A673 (cell line): ENCODE data around the gene NAT14. TPM values are rescaled to one million over a fixed set of nuclear protein-coding genes. Genes with fewer than 3 reads are reported as not detected.

ENCODE experiments used
- Bru-seq: library from RNA; stranded (reverse); fragments of 400-500 nt; gene quantifications from one replicate; lab custom pipeline; 2021; lab: Mats Ljungman, UMichigan
- BruChase-seq, 2 experiments: library from RNA; stranded (reverse); fragments of 400-500 nt; gene quantifications; one replicate each; lab custom pipeline; 2021; lab: Mats Ljungman, UMichigan
- BruUV-seq: library from RNA; stranded (reverse); fragments of 400-500 nt; replicated peaks from 2 replicates; lab custom pipeline; 2021; lab: Mats Ljungman, UMichigan
- CTCF ChIA-PET: fragments of 300-600 bp; sonication (Branson Sonifier 250); formaldehyde crosslinking; loops from one replicate; lab custom pipeline; 2022; ENCODE audit warnings: antibody characterized with exemption; lab: Charles Lee
- POLR2A ChIA-PET: fragments of 300-600 bp; sonication (Branson Sonifier 250); formaldehyde crosslinking; loops from one replicate; lab custom pipeline; 2022; ENCODE audit warnings: antibody characterized with exemption; ENCODE audit not compliant: low non-redundant PET; lab: Charles Lee
- DNase-seq: peaks from one replicate; pipeline ENCODE4 v3.0.0-alpha.2; 2015; ENCODE audit warnings: low spot score
- H3K27ac ChIP-seq: fragments of 200-600 bp; sonication (generic); 2 replicates; pipeline ENCODE4 v1.5.1; 2016; ENCODE audit warnings: mixed run types, low read depth, mild to moderate bottlenecking, mixed read lengths, antibody characterized with exemption, low read length; ENCODE audit not compliant: poor library complexity, severe bottlenecking
- H3K27me3 ChIP-seq: fragments of 200-600 bp; sonication (generic); replicated peaks from 2 replicates; pipeline ENCODE4 v1.6.1; 2017; ENCODE audit warnings: mixed run types, low read depth, mild to moderate bottlenecking, mixed read lengths, antibody characterized with exemption, low read length; ENCODE audit not compliant: insufficient read depth, poor library complexity
- H3K36me3 ChIP-seq: fragments of 200-600 bp; sonication (generic); 2 replicates; pipeline ENCODE4 v1.6.1; 2016; ENCODE audit warnings: mixed run types, mild to moderate bottlenecking, mixed read lengths, antibody characterized with exemption, low read length; ENCODE audit not compliant: insufficient read depth, poor library complexity, severe bottlenecking
- H3K4me1 ChIP-seq: fragments of 200-600 bp; sonication (generic); 2 replicates; pipeline ENCODE4 v1.6.1; 2017; ENCODE audit warnings: mixed run types, mild to moderate bottlenecking, mixed read lengths, antibody characterized with exemption, low read length; ENCODE audit not compliant: insufficient read depth, poor library complexity, severe bottlenecking
- H3K4me3 ChIP-seq: fragments of 200-600 bp; sonication (generic); 2 replicates; pipeline ENCODE4 v1.5.1; 2016; ENCODE audit warnings: low read depth, mixed run types, mild to moderate bottlenecking, mixed read lengths, low read length; ENCODE audit not compliant: poor library complexity, severe bottlenecking
- H3K9me3 ChIP-seq: fragments of 200-600 bp; sonication (generic); 2 replicates; pipeline ENCODE4 v1.6.1; 2016; ENCODE audit warnings: mixed run types, low read depth, mild to moderate bottlenecking, mixed read lengths, antibody characterized with exemption, low read length; ENCODE audit not compliant: poor library complexity, severe bottlenecking
- EZH2 ChIP-seq: fragments of 200-600 bp; sonication (generic); IDR thresholded peaks from 2 replicates; pipeline ENCODE4 v1.6.1; 2017; ENCODE audit warnings: borderline replicate concordance, low read depth, mild to moderate bottlenecking, mixed read lengths, antibody characterized with exemption, low read length; ENCODE audit not compliant: poor library complexity, severe bottlenecking
- intact Hi-C: fragments of 100-400 bp; cut with micrococcal nuclease; formaldehyde crosslinking; loops from one replicate; pipeline ENCODE4 v1.10.0; 2022; ENCODE audit not compliant: unreplicated experiment
- long read RNA-seq: library from polyadenylated mRNA; stranded (forward); transcript quantifications from one replicate; pipeline ENCODE4 v2.0.0, GENCODE V29; 2022
- total RNA-seq: library from RNA; stranded (reverse); gene quantifications from 2 replicates; pipeline ENCODE4 v1.2.3, GENCODE V29; 2021
- TF ChIP-seq, protein P1 (sequence below): fragments of 300-800, 200-600 bp; sonication (generic); conservative IDR thresholded peaks from 2 replicates; pipeline ENCODE4 v1.5.1; 2017; ENCODE audit warnings: low read depth, mild to moderate bottlenecking, antibody characterized with exemption, low read length, moderate library complexity, mixed read lengths

NAT14 gene, protein sequence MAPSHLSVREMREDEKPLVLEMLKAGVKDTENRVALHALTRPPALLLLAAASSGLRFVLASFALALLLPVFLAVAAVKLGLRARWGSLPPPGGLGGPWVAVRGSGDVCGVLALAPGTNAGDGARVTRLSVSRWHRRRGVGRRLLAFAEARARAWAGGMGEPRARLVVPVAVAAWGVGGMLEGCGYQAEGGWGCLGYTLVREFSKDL
- total RNA-seq, result 55.1 and 66.0 TPM in 2 replicates
- percentile 55 among the genes with signal in this experiment for Bru-seq, nascent RNA
- percentile 70 among the genes with signal in this experiment for BruChase-seq, experiment 1, labeled RNA remaining after a 2-hour chase
- percentile 82 among the genes with signal in this experiment for BruChase-seq, experiment 2, labeled RNA remaining after a 6-hour chase
- long read RNA-seq, transcript NAT14-204 (2 exons, 1,011 nt), result major isoform, 5 of 8 reads
- long read RNA-seq, partial matches to known transcripts, result 0 of 8 reads
- long read RNA-seq, other reads (novel, unspliced or antisense), result 0 of 8 reads

DNA sequence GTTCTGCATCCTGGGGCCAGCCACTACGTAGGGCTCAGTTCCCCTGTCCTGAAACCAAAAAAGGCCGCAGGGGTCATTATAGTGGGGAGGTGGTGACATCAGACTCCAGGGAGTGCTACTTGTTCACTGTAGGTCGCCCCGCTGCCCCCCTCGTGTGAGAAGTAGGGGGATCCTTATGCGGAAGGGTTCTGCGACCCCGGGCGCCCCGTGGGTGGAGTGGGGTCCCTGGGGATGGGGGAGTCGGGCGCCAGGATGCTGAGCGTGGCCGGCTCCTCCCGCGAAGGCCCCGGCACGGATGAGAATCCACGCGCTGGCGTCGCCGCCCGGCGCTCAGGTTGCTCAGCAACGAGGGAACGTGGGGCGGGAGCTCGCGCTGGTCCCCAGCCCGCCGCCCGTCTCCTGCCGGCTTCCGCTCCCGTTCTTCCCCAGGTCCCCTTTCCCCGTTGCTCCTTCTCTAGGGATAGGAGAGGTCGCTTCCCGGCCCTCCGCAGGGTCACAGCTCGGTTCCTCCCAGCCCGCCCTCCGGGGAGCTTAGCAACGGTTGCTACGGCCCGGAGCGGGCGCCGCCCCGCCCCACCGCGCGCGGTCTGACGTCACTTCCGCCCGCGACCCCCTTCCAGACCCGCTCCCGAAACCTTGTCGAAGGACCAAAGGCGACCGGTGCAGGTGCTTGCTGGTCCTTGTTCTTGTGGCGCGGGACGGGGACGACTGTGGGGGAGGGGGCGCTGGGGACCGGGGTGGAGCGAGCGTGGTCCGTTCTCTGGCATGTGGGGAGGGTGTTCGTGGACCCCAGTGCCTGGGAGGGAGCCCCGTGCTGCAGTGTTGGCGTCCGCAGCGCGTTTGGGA is at the start of gene NAT14:
NAT14 (plus strand) TSS at position 596 of the 846 bp plus-strand sequence. CDS start 521 bp downstream, outside the sequence.
- Histone ChIP-seq H3K27ac (peak within 1 kb of the TSS; percentile 92), H3K9me3 (no peaks in the 10 kb centered on the region), H3K36me3 (no peaks in the 10 kb centered on the region), H3K4me3 (peak within 1 kb of the TSS; percentile 90), H3K27me3 (no peaks in the 10 kb centered on the region), H3K4me1 (peaks cover 32% of the 10 kb centered on the region)
- POLR2A ChIA-PET, result no interaction called here
- intact Hi-C loops, result no loop called here
- peak; percentile 79 for DNase-seq
- CTCF ChIA-PET, result interaction anchor here (1.5 kb wide), 1 partner anchor 19 kb away, joined by 6 read pairs; no protein-coding TSS in a partner anchor
- BruUV-seq, result no TSS peak
- no peak for TF ChIP-seq EZH2
- TF ChIP-seq, protein P1, sequence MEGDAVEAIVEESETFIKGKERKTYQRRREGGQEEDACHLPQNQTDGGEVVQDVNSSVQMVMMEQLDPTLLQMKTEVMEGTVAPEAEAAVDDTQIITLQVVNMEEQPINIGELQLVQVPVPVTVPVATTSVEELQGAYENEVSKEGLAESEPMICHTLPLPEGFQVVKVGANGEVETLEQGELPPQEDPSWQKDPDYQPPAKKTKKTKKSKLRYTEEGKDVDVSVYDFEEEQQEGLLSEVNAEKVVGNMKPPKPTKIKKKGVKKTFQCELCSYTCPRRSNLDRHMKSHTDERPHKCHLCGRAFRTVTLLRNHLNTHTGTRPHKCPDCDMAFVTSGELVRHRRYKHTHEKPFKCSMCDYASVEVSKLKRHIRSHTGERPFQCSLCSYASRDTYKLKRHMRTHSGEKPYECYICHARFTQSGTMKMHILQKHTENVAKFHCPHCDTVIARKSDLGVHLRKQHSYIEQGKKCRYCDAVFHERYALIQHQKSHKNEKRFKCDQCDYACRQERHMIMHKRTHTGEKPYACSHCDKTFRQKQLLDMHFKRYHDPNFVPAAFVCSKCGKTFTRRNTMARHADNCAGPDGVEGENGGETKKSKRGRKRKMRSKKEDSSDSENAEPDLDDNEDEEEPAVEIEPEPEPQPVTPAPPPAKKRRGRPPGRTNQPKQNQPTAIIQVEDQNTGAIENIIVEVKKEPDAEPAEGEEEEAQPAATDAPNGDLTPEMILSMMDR, result no peak

DNA sequence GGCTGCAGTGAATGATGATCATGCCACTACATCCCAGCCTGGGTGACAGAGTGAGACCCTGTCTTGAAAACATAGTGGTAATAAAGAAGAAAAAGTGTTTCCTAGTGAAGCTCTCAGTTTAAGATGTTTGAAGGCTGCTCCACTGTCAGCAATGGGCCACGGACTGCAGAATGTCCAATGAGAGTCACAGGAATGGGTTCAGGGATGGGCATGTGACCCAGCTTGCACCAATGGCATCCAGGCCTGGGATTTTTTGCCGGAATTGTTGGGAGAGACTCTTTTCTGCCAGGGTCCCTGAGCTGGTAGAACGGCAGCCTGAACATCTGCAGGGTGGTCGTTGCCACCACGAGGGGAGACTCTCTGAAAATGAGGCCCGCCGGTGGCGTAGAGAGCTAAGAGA is 48.1 kb upstream of the NAT14 start:
- TF ChIP-seq, protein P1, result no peak
- Histone ChIP-seq H3K27ac (no peak overlapping the region), H3K9me3 (no peaks in the 10 kb centered on the region), H3K27me3 (peaks cover 15% of the 10 kb centered on the region), H3K4me1 (peaks cover 10% of the 10 kb centered on the region), H3K36me3 (no peaks in the 10 kb centered on the region), H3K4me3 (no peak overlapping the region)
- POLR2A ChIA-PET, result no interaction called here
- DNase-seq, result no peak
- BruUV-seq, result no TSS peak
- CTCF ChIA-PET, result interaction anchor here (0.7 kb wide), 1 partner anchor 67 kb away, joined by 3 read pairs; no protein-coding TSS in a partner anchor
- intact Hi-C loops, result no loop called here

DNA sequence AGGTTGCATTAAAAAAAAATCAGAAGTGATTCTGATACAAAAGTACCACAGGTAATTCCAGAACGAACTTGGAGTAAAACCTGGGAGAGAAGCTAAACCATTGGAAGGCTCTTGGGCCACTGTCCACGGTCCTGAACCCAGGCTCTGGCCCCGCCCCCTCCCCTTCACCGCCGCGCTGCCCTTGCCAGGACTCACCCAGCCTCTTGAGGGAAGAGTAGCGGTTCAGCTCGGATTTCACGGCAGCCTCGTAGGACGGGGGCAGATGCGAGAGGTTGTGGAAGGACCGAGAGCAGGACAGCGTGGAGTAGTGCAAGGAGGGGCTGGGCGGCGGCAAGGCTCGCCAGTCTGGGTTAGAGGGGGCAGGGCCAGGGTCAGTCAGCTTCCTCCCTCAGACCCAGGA is 47.6 kb upstream of the NAT14 start:
- H3K4me1 ChIP-seq, result peaks cover 16% of the 10 kb centered on the region
- peaks cover 21% of the 10 kb centered on the region for H3K27me3 ChIP-seq
- H3K4me3 ChIP-seq, result no peak overlapping the region
- intact Hi-C loops, result no loop called here
- TF ChIP-seq, protein P1, result no peak
- no peak for TF ChIP-seq EZH2
- ChIA-PET POLR2A (interaction anchor here (0.5 kb wide), 1 partner anchor 12 kb away, joined by 4 read pairs; no protein-coding TSS in a partner anchor), CTCF (interaction anchor here (0.7 kb wide), 1 partner anchor 66 kb away, joined by 3 read pairs; no protein-coding TSS in a partner anchor)
- no peak overlapping the region for H3K27ac ChIP-seq
- peak; percentile 55 for DNase-seq
- no peaks in the 10 kb centered on the region for H3K9me3 ChIP-seq
- H3K36me3 ChIP-seq, result no peaks in the 10 kb centered on the region
- BruUV-seq, result no TSS peak
